Measurements from ENCODE around the gene PSENEN. TPM values are rescaled to one million over a fixed set of nuclear protein-coding genes. Genes with fewer than 3 reads are reported as not detected.

The PSENEN gene
- total and polyA plus RNA-seq, 2 of the 8 experiments (the other 6 are each of a cell fraction or from before 2014, with no cell fraction given) = 66.7 to 75.3 TPM

- ChIA-PET POLR2A (ENCODE audit: partially characterized antibody) (interaction anchor here (0.9 to 1.8 kb wide), 6 partner anchors 7 to 53 kb away, joined by 3 to 7 read pairs (median 4); partner anchors contain the start of genes PSENEN and U2AF1L4), CTCF (ENCODE audit: partially characterized antibody) (interaction anchor here (0.8 to 1.6 kb wide), 16 partner anchors 17 to 157 kb away, joined by 3 to 7 read pairs (median 4); no protein-coding TSS in a partner anchor)
- peaks cover 0 to 12% of the 10 kb centered on the region in 2 experiments for H4K20me1 ChIP-seq (replicated peaks in 1 of 2; ENCODE audit: control insufficient read depth in 1 of 2, insufficient read depth in 2 of 2, low read length in 2 of 2)
- peak overlapping the region; percentile 82 for H3K56ac ChIP-seq (replicated peaks; ENCODE audit: insufficient read length, low read depth, low read length)
- peak overlapping the region; percentile 67 to 85 for H3K4me2 ChIP-seq (ENCODE audit: insufficient read depth in 1 of 2, low read depth in 2 of 2, low read length in 2 of 2)
- no peaks in the 10 kb centered on the region for H3K36me3 ChIP-seq (ENCODE audit: control insufficient read depth in 2 of 4, insufficient read depth in 4 of 4, low read length in 3 of 4)
- no peak overlapping the region for H3K9ac ChIP-seq (replicated peaks in 1 of 4; ENCODE audit: extremely low read depth in 1 of 4, low read depth in 3 of 4, low read length in 3 of 4)
- no peak overlapping the region for H3K14ac ChIP-seq (ENCODE audit: insufficient read length)
- H3K9me3 ChIP-seq (ENCODE audit: insufficient read depth in 2 of 2, low read depth in 1 of 2, low read length in 1 of 2) = no peaks in the 10 kb centered on the region
- peak overlapping the region in 2 of 4 experiments; percentile 42 to 72; a peak in 5 of 8 replicates for H3K4me3 ChIP-seq (ENCODE audit: extremely low read depth in 1 of 4, insufficient read depth in 2 of 4, low read depth in 3 of 4, low read length in 4 of 4)
- H3K79me1 ChIP-seq (ENCODE audit: low read depth, low read length) = no peaks in the 10 kb centered on the region
- H4K8ac ChIP-seq (ENCODE audit: extremely low read depth, insufficient read depth, low read length) = peak overlapping the region; percentile 58; the same call in 1 of the 2 replicates
- H2AFZ ChIP-seq (ENCODE audit: low read length) = no peak overlapping the region
- H2BK15ac ChIP-seq (ENCODE audit: low read length) = 0 out of 2 replicates have a peak overlapping the region, but pooled peaks have one; percentile 16
- H4K91ac ChIP-seq (replicated peaks; ENCODE audit: insufficient read length, low read length) = peak overlapping the region; percentile 74
- peak overlapping the region; percentile 40 for H4K5ac ChIP-seq (ENCODE audit: insufficient read length, low read depth, low read length)
- peaks cover 0 to 12% (median 4%) of the 10 kb centered on the region in 4 experiments; a peak in 6 of 7 replicates for H3K4me1 ChIP-seq (replicated peaks in 1 of 4; ENCODE audit: control insufficient read depth in 3 of 4, insufficient read depth in 4 of 4, low read length in 3 of 4)
- DNase-seq (ENCODE audit: low read depth in 1 of 2, low spot score in 2 of 2) (no peak), FAIRE-seq (no peak)
- H3K23me2 ChIP-seq (ENCODE audit: low read depth, low read length) = peaks cover 11% of the 10 kb centered on the region
- H2AK5ac ChIP-seq (ENCODE audit: low read depth, low read length) = no peak overlapping the region
- H2BK12ac ChIP-seq (ENCODE audit: low read depth, low read length) = peak overlapping the region; percentile 84; the same call in 1 of the 2 replicates
- peak overlapping the region; percentile 87 for H3K18ac ChIP-seq (ENCODE audit: extremely low read depth, low read length)
- no peak overlapping the region for H2BK120ac ChIP-seq (replicated peaks; ENCODE audit: low read depth, low read length)
- WGBS, 2 experiments (ENCODE audit: extremely low coverage in 1 of 2, insufficient coverage in 1 of 2, insufficient read length in 1 of 2, insufficient replicate concordance in 2 of 2, low coverage in 1 of 2, low lambda C conversion rate in 2 of 2, missing lambda C conversion rate in 1 of 2) = 52% methylated on average over 21 of the region's 28 CpGs; no CpG with 5 or more reads in 1 of the 2 experiments
- TF ChIP-seq GABPA (IDR thresholded peaks at IDR 0.05; ENCODE audit: borderline replicate concordance, insufficient read depth, low read length) (0 out of 2 replicates have a peak, but pooled peaks have one; percentile 10), MAFK (IDR thresholded peaks at IDR 0.05; ENCODE audit: low read depth, low read length) (no peak), RAD21 (IDR thresholded peaks at IDR 0.05 in 1 of 2, conservative IDR thresholded peaks at IDR 0.05 in 1 of 2; ENCODE audit: low read depth in 2 of 2, low read length in 2 of 2) (peak; percentile 56 to 70), SP4 (IDR thresholded peaks at IDR 0.05; ENCODE audit: low read length) (no peak)
- TF ChIP-seq, protein P1, sequence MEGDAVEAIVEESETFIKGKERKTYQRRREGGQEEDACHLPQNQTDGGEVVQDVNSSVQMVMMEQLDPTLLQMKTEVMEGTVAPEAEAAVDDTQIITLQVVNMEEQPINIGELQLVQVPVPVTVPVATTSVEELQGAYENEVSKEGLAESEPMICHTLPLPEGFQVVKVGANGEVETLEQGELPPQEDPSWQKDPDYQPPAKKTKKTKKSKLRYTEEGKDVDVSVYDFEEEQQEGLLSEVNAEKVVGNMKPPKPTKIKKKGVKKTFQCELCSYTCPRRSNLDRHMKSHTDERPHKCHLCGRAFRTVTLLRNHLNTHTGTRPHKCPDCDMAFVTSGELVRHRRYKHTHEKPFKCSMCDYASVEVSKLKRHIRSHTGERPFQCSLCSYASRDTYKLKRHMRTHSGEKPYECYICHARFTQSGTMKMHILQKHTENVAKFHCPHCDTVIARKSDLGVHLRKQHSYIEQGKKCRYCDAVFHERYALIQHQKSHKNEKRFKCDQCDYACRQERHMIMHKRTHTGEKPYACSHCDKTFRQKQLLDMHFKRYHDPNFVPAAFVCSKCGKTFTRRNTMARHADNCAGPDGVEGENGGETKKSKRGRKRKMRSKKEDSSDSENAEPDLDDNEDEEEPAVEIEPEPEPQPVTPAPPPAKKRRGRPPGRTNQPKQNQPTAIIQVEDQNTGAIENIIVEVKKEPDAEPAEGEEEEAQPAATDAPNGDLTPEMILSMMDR (IDR thresholded peaks at IDR 0.05; ENCODE audit: control extremely low read depth in 1 of 3, insufficient read depth in 1 of 3, low read depth in 1 of 3, low read length in 3 of 3) = peak; percentile 60 to 67 (median 64)
- H3K4ac ChIP-seq (replicated peaks; ENCODE audit: insufficient read length, low read depth, low read length) = peak overlapping the region; percentile 69
- H2BK20ac ChIP-seq (ENCODE audit: low read length) = no peak overlapping the region
- H3K27me3 ChIP-seq (replicated peaks in 1 of 4; ENCODE audit: control insufficient read depth in 3 of 4, extremely low read depth in 1 of 4, insufficient read depth in 3 of 4, low read length in 3 of 4) = no peaks in the 10 kb centered on the region; a peak in 1 of 7 replicates
- no peak overlapping the region for H3K27ac ChIP-seq (ENCODE audit: low read depth, low read length)
- H3K79me2 ChIP-seq (ENCODE audit: control insufficient read depth in 1 of 2, insufficient read depth in 2 of 2, low read length in 2 of 2) = no peaks in the 10 kb centered on the region
- 0 out of 2 replicates have a peak overlapping the region, but pooled peaks have one; percentile 60 for H2BK5ac ChIP-seq (ENCODE audit: low read depth, low read length)
- H3K23ac ChIP-seq (ENCODE audit: insufficient read length) = no peak overlapping the region
Measured at GRCh38 chr19:35783469-35784434, 38.3 kb downstream of the PSENEN start.

Data from H1 (cell line).